H1 (cell line): ENCODE data around the gene ARMH1. TPM values are rescaled to one million over a fixed set of nuclear protein-coding genes. Genes with fewer than 3 reads are reported as not detected.

Experiments
- CTCF ChIA-PET: fragments of 300-600 bp; sonication (Branson Sonifier 250); formaldehyde crosslinking; loops from one replicate; lab custom pipeline; 2021; ENCODE audit not compliant: partially characterized antibody; lab: Charles Lee
- POLR2A ChIA-PET: fragments of 300-600 bp; sonication (Branson Sonifier 250); formaldehyde crosslinking; loops from one replicate; lab custom pipeline; 2021; ENCODE audit warnings: inconsistent platforms; ENCODE audit not compliant: partially characterized antibody; lab: Charles Lee
- DNase-seq, 2 experiments: peaks; one replicate each; pipeline versions ENCODE4 v3.0.0 to v3.0.0-alpha.2; 2010 to 2022; ENCODE audit warnings: low spot score in 2 of 2, low read depth in 1 of 2, mixed read lengths in 1 of 2
- FAIRE-seq: peaks from 2 replicates; lab custom pipeline; 2011; peaks lifted over from hg19 to GRCh38; lab: Jason Lieb, UNC
- H2AFZ ChIP-seq: 2 replicates; pipeline ENCODE4 v1.8.1; 2012; ENCODE audit warnings: low read length, inconsistent platforms
- H2AK5ac ChIP-seq: 2 replicates; pipeline ENCODE4 v1.6.1; 2013; ENCODE audit warnings: low read depth, low read length
- H2BK120ac ChIP-seq: replicated peaks from 2 replicates; pipeline ENCODE3; 2013; ENCODE audit warnings: low read depth, low read length, inconsistent platforms
- H2BK12ac ChIP-seq: 2 replicates; pipeline ENCODE4 v1.6.1; 2013; ENCODE audit warnings: low read depth, low read length
- H2BK15ac ChIP-seq: 2 replicates; pipeline ENCODE4 v1.6.1; 2013; ENCODE audit warnings: low read length
- H2BK20ac ChIP-seq: 2 replicates; pipeline ENCODE4 v1.6.1; 2013; ENCODE audit warnings: low read length
- H2BK5ac ChIP-seq: 2 replicates; pipeline ENCODE4 v1.6.1; 2013; ENCODE audit warnings: low read depth, low read length
- H3K14ac ChIP-seq: 2 replicates; pipeline ENCODE4 v1.6.1; 2013; ENCODE audit warnings: inconsistent platforms; ENCODE audit not compliant: insufficient read length
- H3K18ac ChIP-seq: 2 replicates; pipeline ENCODE4 v1.6.1; 2013; ENCODE audit warnings: low read length; ENCODE audit errors: extremely low read depth
- H3K23ac ChIP-seq: 2 replicates; pipeline ENCODE4 v1.6.1; 2013; ENCODE audit warnings: inconsistent platforms; ENCODE audit not compliant: insufficient read length
- H3K23me2 ChIP-seq: 2 replicates; pipeline ENCODE4 v1.6.1; 2013; ENCODE audit warnings: low read depth, low read length
- H3K27ac ChIP-seq: 2 replicates; pipeline ENCODE4 v1.6.1; 2011; ENCODE audit warnings: low read depth, low read length, inconsistent platforms
- H3K27me3 ChIP-seq, 4 experiments: replicated peaks in 1 of 4; 1 replicate in 1 of 4; 2 replicates in 3 of 4; pipeline versions ENCODE4 v1.6.1 to v1.8.1; 2011 to 2013; ENCODE audit warnings: low read length in 3 of 4, mild to moderate bottlenecking in 3 of 4, inconsistent platforms in 2 of 4, mixed read lengths in 2 of 4, moderate library complexity in 1 of 4; ENCODE audit not compliant: control insufficient read depth in 3 of 4, insufficient read depth in 3 of 4; ENCODE audit errors: extremely low read depth in 1 of 4
- H3K36me3 ChIP-seq, 4 experiments: 2 replicates each; pipeline versions ENCODE4 v1.6.1 to v1.8.1; 2011 to 2013; ENCODE audit warnings: mild to moderate bottlenecking in 4 of 4, low read length in 3 of 4, moderate library complexity in 2 of 4, control low read depth in 1 of 4, inconsistent platforms in 1 of 4; ENCODE audit not compliant: insufficient read depth in 4 of 4, control insufficient read depth in 2 of 4
- H3K4ac ChIP-seq: replicated peaks from 2 replicates; pipeline ENCODE3; 2013; ENCODE audit warnings: low read length, low read depth, mixed read lengths, inconsistent platforms; ENCODE audit not compliant: insufficient read length
- H3K4me1 ChIP-seq, 4 experiments: replicated peaks in 1 of 4; 1 replicate in 1 of 4; 2 replicates in 3 of 4; pipeline versions ENCODE4 v1.6.1 to v1.8.1; 2011 to 2013; ENCODE audit warnings: low read length in 3 of 4, inconsistent platforms in 2 of 4, mixed read lengths in 1 of 4; ENCODE audit not compliant: insufficient read depth in 4 of 4, control insufficient read depth in 3 of 4
- H3K4me2 ChIP-seq, 2 experiments: 2 replicates each; pipeline versions ENCODE4 v1.6.1 to v1.8.1; 2011 to 2013; ENCODE audit warnings: low read depth in 2 of 2, low read length in 2 of 2, control low read depth in 1 of 2, inconsistent platforms in 1 of 2, mild to moderate bottlenecking in 1 of 2; ENCODE audit not compliant: insufficient read depth in 1 of 2
- H3K4me3 ChIP-seq, 4 experiments: fragments of 200-600, 300-600 bp in 1 of 4; sonication (generic), shearing (Covaris generic), sonication (Bioruptor Twin) in 1 of 4; 2 replicates each; pipeline versions ENCODE4 v1.5.1 to v1.8.1; 2011 to 2016; ENCODE audit warnings: low read length in 4 of 4, low read depth in 3 of 4, control low read depth in 2 of 4, inconsistent platforms in 2 of 4, mild to moderate bottlenecking in 2 of 4, mixed read lengths in 1 of 4, moderate library complexity in 1 of 4; ENCODE audit not compliant: insufficient read depth in 2 of 4; ENCODE audit errors: extremely low read depth in 1 of 4
- H3K56ac ChIP-seq: replicated peaks from 2 replicates; pipeline ENCODE3; 2013; ENCODE audit warnings: low read depth, mild to moderate bottlenecking, mixed read lengths, low read length, inconsistent platforms; ENCODE audit not compliant: insufficient read length
- H3K79me1 ChIP-seq: 2 replicates; pipeline ENCODE4 v1.6.1; 2013; ENCODE audit warnings: low read depth, low read length, control low read depth
- H3K79me2 ChIP-seq, 2 experiments: 2 replicates each; pipeline versions ENCODE4 v1.6.1 to v1.8.1; 2012 to 2013; ENCODE audit warnings: low read length in 2 of 2, mild to moderate bottlenecking in 2 of 2, inconsistent platforms in 1 of 2; ENCODE audit not compliant: insufficient read depth in 2 of 2, control insufficient read depth in 1 of 2
- H3K9ac ChIP-seq, 4 experiments: replicated peaks in 1 of 4; 1 replicate in 1 of 4; 2 replicates in 3 of 4; pipeline versions ENCODE4 v1.6.1 to v1.8.1; 2011 to 2013; ENCODE audit warnings: low read depth in 3 of 4, low read length in 3 of 4, control low read depth in 2 of 4, mild to moderate bottlenecking in 2 of 4, moderate library complexity in 2 of 4, inconsistent platforms in 1 of 4; ENCODE audit errors: extremely low read depth in 1 of 4
- H3K9me3 ChIP-seq, 2 experiments: 2 replicates each; pipeline versions ENCODE4 v1.6.1 to v1.8.1; 2012 to 2013; ENCODE audit warnings: mild to moderate bottlenecking in 2 of 2, moderate library complexity in 2 of 2, control low read depth in 1 of 2, inconsistent platforms in 1 of 2, low read depth in 1 of 2, low read length in 1 of 2, mixed read lengths in 1 of 2; ENCODE audit not compliant: insufficient read depth in 2 of 2
- H4K20me1 ChIP-seq, 2 experiments: replicated peaks in 1 of 2; 2 replicates each; pipeline versions ENCODE3 to v1.8.1; 2011 to 2013; ENCODE audit warnings: inconsistent platforms in 2 of 2, low read length in 2 of 2, mild to moderate bottlenecking in 1 of 2; ENCODE audit not compliant: insufficient read depth in 2 of 2, control insufficient read depth in 1 of 2
- H4K5ac ChIP-seq: 2 replicates; pipeline ENCODE4 v1.6.1; 2013; ENCODE audit warnings: low read length, low read depth, mixed read lengths, inconsistent platforms; ENCODE audit not compliant: insufficient read length
- H4K8ac ChIP-seq: 2 replicates; pipeline ENCODE4 v1.8.0; 2013; ENCODE audit warnings: mild to moderate bottlenecking, moderate library complexity, low read length, inconsistent platforms; ENCODE audit not compliant: insufficient read depth; ENCODE audit errors: extremely low read depth
- H4K91ac ChIP-seq: replicated peaks from 2 replicates; pipeline ENCODE3; 2013; ENCODE audit warnings: low read length, mixed read lengths, inconsistent platforms; ENCODE audit not compliant: insufficient read length
- WGBS, 2 experiments: shearing (Covaris generic) in 1 of 2; methylation state at CpG; one replicate each; pipeline versions ENCODE4 v1.1.6 to v1.1.7; 2013 to 2015; ENCODE audit warnings: low lambda C conversion rate in 2 of 2, mixed read lengths in 2 of 2, inconsistent platforms in 1 of 2, low coverage in 1 of 2, missing lambda C conversion rate in 1 of 2; ENCODE audit not compliant: insufficient replicate concordance in 2 of 2, insufficient coverage in 1 of 2, insufficient read length in 1 of 2; ENCODE audit errors: extremely low coverage in 1 of 2, missing lambda C conversion rate in 1 of 2; 5-methylcytosine and 5-hydroxymethylcytosine counted together
- polyA plus RNA-seq, 7 experiments: library from polyadenylated mRNA; depleted of rRNA in 3 of 7; stranded (reverse) in 5 of 7; unstranded in 2 of 7; fragments of >200 nt in 5 of 7; fragments of 200-250 nt in 2 of 7; gene quantifications; 1 replicate in 5 of 7; 2 replicates in 1 of 7; 4 replicates in 1 of 7; pipeline versions ENCODE4 v1.2.1 to v1.2.3, GENCODE V29; 2011 to 2013; ENCODE audit warnings: missing spikeins in 2 of 7, mixed read lengths in 2 of 7
- total RNA-seq: library from RNA; stranded (reverse); fragmentation: NEBNext Ultra II Directional; extraction: Animal tissue kit (Norgen Biotek cat#: 25700); gene quantifications from 2 replicates; pipeline ENCODE4 v1.2.1, GENCODE V29; 2021

The ARMH1 gene
- total and polyA plus RNA-seq, 2 of the 8 experiments (the other 6 are each of a cell fraction or from before 2014, with no cell fraction given), result 0.82 to 0.85 TPM

- H3K27ac ChIP-seq, result no peak overlapping the region
- H3K79me1 ChIP-seq, result no peaks in the 10 kb centered on the region
- no peak overlapping the region for H4K8ac ChIP-seq
- ChIA-PET CTCF (interaction anchor here (1.1 to 2.5 kb wide), 4 partner anchors 10 to 47 kb away, joined by 3 to 5 read pairs (median 4); partner anchors contain the start of gene ARMH1), POLR2A (interaction anchor here (0.6 to 2.0 kb wide), 5 partner anchors 8 to 1604 kb away, joined by 3 to 11 read pairs (median 4); partner anchors contain the start of gene RPS8)
- H3K4me1 ChIP-seq, result peaks cover 1 to 17% (median 10%) of the 10 kb centered on the region in 4 experiments; a peak in 5 of 7 replicates
- WGBS, 2 experiments, result 81% methylated on average over 1 of the region's 1 CpG; no CpG with 5 or more reads in 1 of the 2 experiments
- H3K4me3 ChIP-seq, result no peak overlapping the region
- no peaks in the 10 kb centered on the region for H3K36me3 ChIP-seq
- peak overlapping the region; percentile 50; the same call in 1 of the 2 replicates for H2BK12ac ChIP-seq
- DNase-seq (no peak), FAIRE-seq (no peak)
- no peak overlapping the region for H4K91ac ChIP-seq
- H3K56ac ChIP-seq, result no peak overlapping the region
- H3K23ac ChIP-seq, result no peak overlapping the region
- H3K27me3 ChIP-seq, result no peaks in the 10 kb centered on the region
- 0 out of 2 replicates have a peak overlapping the region, but pooled peaks have one; percentile 11 for H2BK5ac ChIP-seq
- no peak overlapping the region for H3K18ac ChIP-seq
- no peak overlapping the region for H2AK5ac ChIP-seq
- H3K14ac ChIP-seq, result no peak overlapping the region
- no peak overlapping the region for H2AFZ ChIP-seq
- no peak overlapping the region for H3K9ac ChIP-seq
- no peak overlapping the region for H2BK20ac ChIP-seq
- H2BK120ac ChIP-seq, result no peak overlapping the region
- no peaks in the 10 kb centered on the region for H3K23me2 ChIP-seq
- H3K4me2 ChIP-seq, result no peak overlapping the region
- H4K5ac ChIP-seq, result no peak overlapping the region
- no peaks in the 10 kb centered on the region for H3K79me2 ChIP-seq
- no peak overlapping the region for H3K4ac ChIP-seq
- H2BK15ac ChIP-seq, result peak overlapping the region; percentile 83; the same call in 1 of the 2 replicates
- no peaks in the 10 kb centered on the region for H3K9me3 ChIP-seq
- H4K20me1 ChIP-seq, result no peaks in the 10 kb centered on the region
These were observed 10.0 kb downstream of the ARMH1 start for GRCh38 chr1:44684525-44684924.
